ENCODE results near the gene ZFR2.

- TF ChIP-seq CTCF (IDR thresholded peaks at IDR 0.05; ENCODE audit: low read length) (no peak), EZH2 (IDR thresholded peaks at IDR 0.05; ENCODE audit: borderline replicate concordance, low read length) (no peak)
These were observed 93.0 kb downstream of the ZFR2 start for GRCh38 chr19:3775831-3776230.

Data from OCI-LY1 (cell line).